ENCODE measurements around the gene OGFR.
"Not testable (repeated sequence)": the region's sequence is repeated elsewhere in the genome, so short reads cannot be mapped to it uniquely, and the experiment has no call there.

DNA sequence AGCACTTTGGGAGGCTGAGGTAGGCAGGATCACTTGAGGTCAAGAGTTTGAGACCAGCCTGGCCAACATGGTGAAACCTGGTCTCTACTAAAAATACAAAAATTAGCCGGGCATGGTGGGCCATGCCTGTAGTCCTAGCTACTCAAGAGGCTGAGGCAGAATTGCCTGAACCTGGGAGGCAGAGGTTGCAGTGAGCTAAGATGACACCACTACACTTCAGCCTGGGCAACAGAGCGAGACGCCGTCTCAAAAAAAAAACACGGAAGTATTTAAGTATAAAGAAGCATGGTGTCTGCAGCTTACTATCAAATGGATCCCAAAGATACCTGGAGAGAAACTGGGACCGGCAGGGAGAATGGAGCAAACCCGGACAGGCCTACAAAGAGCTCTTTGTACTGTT lies 44.3 kb downstream of the OGFR start:
- TF ChIP-seq, protein P1, sequence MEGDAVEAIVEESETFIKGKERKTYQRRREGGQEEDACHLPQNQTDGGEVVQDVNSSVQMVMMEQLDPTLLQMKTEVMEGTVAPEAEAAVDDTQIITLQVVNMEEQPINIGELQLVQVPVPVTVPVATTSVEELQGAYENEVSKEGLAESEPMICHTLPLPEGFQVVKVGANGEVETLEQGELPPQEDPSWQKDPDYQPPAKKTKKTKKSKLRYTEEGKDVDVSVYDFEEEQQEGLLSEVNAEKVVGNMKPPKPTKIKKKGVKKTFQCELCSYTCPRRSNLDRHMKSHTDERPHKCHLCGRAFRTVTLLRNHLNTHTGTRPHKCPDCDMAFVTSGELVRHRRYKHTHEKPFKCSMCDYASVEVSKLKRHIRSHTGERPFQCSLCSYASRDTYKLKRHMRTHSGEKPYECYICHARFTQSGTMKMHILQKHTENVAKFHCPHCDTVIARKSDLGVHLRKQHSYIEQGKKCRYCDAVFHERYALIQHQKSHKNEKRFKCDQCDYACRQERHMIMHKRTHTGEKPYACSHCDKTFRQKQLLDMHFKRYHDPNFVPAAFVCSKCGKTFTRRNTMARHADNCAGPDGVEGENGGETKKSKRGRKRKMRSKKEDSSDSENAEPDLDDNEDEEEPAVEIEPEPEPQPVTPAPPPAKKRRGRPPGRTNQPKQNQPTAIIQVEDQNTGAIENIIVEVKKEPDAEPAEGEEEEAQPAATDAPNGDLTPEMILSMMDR (conservative IDR thresholded peaks at IDR 0.05), result not testable (repeated sequence)
- not testable (repeated sequence) for TF ChIP-seq ZFX (IDR thresholded peaks at IDR 0.05)
